NT2/D1 (cell line): Measurements from ENCODE around the gene RIMKLB.
"Not testable (repeated sequence)": the region's sequence is repeated elsewhere in the genome, so short reads cannot be mapped to it uniquely, and the experiment has no call there.

Source experiments
- YY1 ChIP-seq: IDR thresholded peaks from 2 replicates; pipeline ENCODE4 v1.6.1; 2011; ENCODE audit not compliant: insufficient read length, insufficient read depth
- ZNF274 ChIP-seq: IDR thresholded peaks from 2 replicates; pipeline ENCODE4 v1.6.1; 2011; ENCODE audit warnings: mild to moderate bottlenecking, low read depth, low read length

- TF ChIP-seq YY1, ZNF274: not testable (repeated sequence)
Observed at GRCh38 chr12:8801213-8801612, 103.4 kb downstream of the RIMKLB start.
